NCI-H1048 (cell line): Measurements from ENCODE around the gene ELFN2.

Experiments used
- DNase-seq: peaks from one replicate; lab custom pipeline; 2025; lab: John Stamatoyannopoulos, UW

ELFN2 gene

DNA sequence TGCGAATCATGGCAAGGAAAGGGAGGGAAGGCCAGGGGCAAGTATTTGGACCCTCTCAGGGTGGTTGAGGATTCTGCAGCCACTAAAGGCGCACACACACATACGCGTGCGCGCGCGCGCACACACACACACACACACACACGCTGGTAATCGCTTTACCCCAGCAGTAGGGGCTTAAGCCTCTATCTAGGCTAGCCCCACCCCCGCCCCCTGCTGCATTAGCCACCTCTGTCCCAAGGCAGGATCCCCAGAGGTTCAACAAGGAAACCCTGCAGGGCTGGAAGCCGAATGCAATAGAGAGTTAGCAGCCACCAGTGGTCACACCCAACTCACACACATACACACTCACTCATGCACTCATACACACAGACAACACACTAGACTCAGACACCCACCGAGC is 28.6 kb upstream of the ELFN2 start:
- DNase-seq = no peak

DNA sequence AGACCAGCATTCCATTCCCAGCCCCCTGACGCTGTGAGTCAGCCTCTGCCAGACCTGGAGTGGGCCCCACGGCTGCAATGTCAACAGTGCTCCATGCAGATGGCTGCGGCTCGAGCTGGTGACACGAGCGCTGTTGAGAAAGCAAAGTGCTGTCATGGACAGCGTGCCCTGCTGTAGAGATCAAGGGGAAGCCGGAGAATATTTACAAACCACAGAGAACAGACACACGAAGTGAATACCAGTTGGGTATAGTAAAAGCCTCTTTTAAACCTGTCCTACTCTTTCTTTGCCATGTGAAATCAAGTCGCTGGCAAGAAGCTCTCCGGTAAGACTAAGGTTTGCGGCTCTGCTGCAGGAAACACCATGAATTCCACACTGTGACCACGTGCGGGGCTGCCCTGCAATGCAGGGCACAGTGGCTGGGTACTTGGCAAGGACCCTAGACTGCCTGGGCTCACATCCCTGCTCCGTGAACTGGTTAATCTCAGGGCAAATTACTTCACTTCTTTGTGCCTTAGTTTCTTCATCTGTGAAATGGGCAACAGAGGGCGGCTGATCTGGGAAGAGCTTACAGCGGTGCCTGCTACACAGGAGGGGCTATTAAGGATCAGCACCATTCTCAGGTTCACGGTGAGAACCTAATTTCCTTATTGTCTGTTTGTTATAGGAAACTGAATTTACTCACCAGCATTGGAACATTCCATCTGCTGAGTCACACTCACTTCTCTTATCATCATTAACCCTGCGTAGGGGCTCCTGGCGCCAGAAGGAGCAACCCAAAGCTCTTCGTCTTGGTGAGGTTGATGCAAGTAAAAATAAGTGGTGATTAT is 27.8 kb upstream of the ELFN2 start:
- no peak for DNase-seq

DNA sequence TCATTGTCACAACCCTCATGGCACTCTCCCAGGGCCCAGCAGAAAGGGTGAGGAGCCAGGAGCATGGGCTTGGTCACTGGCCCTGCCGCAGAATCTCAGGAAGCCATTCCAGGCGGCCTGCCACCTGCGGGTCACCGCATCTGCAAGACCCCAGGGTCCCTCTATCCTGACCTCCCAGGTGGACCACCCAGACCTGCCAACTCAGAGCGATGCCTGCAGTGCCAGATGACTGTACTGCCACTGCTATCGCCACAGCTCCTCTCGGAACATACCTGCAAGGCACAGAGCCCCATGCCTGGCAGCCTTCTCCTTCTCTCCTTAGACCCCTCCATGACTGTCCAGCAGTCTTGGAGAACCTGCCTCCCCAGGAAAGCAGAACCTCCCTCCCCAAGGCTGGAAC is 26.4 kb upstream of the ELFN2 start:
- no peak for DNase-seq

DNA sequence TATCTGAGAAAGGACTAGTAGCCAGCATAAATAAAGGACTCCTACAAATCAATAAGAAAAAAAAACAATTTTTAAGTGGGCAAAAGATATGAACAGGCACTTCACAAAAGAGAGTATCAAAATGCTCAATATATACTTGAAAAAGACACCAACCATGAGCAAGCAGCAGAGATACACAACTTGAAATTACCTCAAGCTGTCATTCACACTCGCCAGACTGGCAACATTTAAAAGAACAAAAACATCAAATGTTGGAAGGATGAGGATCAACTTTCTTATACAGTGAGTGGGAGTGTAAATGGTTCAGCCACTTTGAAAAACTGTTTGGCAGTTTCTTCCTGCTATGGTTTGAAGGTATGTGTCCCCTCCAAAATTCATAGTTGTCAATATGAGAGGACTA is 23.9 kb upstream of the ELFN2 start:
- no peak for DNase-seq

DNA sequence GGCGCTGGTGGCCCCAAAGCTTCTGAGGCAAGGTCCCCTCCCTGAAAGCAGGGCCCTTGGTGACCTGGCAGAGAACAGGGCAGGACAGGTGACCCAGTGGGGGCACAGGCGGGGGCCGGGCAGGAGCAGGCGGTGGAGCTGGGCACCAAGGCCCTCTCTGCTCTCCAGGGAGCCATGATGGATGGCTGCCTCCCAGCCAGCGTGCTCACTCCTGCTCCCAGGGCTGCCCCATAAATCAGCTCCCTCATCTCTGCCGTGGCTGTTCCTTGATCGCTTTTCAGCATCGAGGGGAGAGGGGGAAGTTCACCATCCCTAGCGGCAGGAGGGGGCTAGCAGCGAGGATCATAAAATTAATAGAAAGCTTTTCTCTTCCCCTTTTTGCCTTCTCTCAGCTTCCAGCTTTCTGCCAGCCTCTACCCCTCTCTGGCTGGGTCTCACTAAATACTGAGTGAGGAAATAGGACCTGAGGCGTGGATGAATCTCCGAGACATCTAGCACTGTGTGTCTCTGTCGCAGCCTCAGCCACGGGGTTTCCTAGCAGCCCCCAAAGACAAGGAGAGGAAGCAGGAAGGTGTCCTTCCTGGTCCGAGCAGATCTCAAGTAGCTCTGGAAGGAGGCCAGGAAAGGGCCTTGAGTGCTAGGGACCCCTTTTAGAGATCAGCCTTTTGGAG is 22.2 kb upstream of the ELFN2 start:
- no peak for DNase-seq

DNA sequence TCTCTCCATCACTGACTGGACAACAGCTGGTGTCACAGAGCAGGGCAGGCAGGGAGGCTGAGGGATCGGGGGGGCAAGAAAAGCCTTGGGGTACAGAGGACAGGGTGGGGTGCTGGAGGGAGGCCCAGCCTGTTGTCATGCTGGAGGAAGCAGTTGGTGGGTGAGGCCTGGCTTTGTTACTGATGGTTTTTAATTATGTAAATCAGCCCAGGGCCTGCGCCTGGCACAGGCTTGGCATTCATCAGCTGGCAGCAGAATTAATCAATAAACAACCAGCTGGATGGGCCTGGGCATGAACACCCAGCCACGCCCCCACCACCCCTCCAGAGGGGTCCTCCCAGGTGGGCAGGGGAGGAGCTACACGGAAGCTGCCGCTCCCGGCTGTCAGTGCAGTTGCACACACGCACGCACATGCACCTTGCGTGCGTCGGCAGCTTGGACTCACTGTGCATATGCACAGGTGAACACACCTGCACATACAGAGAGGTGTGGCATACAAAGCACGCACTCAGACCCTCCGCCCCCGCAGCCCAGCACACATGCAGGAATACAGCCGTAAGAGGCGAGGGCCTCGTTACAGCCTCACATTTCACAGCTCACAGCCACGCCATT is 21.3 kb upstream of the ELFN2 start:
- no peak for DNase-seq

DNA sequence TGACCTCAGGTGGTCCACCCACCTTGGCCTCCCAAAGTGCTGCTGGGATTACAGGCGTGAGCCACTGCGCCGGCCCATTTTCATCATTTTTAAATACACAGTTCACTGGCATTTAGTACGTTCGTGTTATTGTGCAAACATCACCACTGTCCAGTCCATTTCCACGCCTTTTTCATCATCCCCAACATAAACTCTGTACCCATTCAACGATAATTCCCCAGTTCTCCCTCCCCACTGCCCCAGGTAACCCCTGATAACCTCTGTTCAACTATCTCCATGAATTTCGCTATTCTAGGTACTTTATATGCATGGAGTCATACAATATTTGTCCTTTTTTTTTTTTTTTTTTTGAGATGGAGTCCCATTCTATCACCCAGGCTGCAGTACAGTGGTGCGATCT is 18.2 kb upstream of the ELFN2 start:
- no peak for DNase-seq

DNA sequence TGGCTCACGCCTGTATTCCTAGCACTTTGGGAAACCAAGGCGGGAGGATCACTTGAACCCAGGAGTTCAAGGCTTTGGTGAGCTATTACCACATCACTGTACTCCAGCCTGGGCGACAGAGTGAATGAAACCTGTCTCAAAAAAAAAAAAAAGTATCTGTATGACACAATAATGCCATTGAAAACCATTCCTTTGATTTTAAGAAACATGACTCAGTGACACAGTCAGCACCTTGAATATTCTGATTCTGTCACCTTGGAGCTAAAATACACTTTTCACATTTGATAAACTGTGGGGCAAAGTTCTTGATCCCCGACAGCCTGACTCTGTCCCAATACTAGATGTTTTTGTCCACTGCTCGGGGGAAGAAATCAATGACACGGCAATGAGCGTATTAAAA is 16.7 kb upstream of the ELFN2 start:
- no peak for DNase-seq

DNA sequence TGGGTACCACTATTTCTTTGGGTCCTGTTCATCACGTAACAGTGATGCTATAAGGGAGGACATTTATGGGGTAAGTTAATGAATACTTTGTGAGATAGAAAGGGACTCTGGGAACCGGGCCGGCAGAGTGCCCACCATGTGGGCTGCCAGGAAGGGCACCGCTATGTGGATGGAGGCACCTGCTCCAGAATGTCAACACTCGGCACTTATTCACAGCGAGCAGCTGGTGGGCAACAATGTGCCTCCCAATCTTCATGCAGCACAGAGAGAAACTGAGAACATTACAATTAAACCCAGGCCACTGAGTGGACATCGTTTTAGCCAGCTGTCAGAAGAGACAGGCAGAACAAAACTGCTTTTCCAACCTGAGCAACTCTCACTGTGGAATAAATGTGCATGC is 15.8 kb upstream of the ELFN2 start:
- DNase-seq = no peak

DNA sequence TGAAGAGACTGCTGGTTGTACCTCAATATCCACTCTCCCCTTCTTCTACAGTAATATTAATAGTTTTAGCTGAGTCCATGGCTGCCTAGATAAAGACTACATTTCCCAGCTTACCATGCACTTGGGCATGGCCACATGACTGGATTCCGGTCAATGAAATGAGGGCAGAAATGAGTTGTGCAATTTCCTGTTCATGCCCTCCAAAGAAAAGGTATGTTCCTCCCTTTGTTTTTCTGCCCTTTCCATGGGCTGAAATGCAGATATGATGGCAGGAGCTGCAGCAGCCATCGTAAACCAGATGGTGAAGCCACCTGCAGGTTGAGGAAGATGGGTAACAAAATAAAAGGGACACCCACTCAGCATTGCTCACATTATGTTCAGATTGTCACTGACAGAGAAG is 15.3 kb upstream of the ELFN2 start:
- DNase-seq = no peak

DNA sequence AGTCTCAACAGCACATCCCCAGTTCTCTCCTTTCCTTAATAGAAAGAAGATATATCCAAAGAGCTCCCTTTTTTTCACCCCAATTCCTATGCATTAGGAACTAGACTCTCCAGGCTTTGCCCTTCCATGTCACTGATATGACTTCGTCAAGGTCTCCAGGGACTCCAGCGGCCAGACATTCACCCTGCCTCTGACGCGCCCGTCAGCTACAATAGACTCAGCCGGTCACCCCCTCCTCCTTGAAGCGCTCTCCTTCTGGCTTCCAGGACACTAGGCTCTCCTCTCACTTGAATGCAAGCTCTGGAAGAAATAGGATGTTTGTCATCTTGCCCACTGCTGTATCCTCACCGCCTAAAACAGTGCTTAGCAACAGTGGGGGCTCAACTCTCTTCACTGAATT is 14.9 kb upstream of the ELFN2 start:
- no peak for DNase-seq

DNA sequence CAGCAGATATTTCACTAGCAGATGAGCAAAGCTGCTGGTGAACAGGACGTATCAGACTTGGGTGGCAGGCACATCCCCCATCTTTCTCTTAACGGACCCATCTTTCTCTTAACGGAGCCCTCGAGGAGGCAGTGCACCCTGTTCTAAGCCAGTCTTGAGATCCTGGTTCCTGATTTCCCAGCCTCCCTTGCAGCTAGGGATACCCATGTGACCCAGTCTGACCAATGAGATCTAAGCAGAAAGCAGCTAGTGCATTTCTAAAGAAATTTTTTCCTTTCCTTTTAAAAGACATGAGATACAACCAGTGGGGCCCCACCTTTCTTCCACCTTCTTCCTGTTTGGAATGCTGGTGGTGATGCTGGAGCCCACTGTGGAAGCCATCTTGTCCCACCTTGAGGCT is 13.6 kb upstream of the ELFN2 start:
- DNase-seq = no peak

DNA sequence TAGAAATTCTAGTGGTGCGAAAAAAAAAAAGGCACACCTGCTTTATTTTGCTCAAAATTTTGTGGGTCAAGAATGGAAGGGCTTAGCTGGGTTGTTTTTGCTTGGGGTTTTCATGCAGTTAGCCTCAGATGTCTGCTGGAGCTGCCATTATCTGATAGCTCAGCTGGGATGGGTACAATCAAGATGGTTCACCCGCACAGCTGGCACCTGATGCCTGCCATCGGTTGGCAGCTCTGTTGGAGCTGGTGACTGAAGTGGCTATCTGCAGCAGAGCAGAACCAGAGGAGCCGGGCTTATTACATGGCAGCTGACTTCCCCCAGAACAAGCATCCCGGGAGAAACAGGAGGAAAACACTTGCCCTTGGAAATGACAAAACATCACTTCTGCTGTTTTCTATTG is 12.1 kb upstream of the ELFN2 start:
- no peak for DNase-seq

DNA sequence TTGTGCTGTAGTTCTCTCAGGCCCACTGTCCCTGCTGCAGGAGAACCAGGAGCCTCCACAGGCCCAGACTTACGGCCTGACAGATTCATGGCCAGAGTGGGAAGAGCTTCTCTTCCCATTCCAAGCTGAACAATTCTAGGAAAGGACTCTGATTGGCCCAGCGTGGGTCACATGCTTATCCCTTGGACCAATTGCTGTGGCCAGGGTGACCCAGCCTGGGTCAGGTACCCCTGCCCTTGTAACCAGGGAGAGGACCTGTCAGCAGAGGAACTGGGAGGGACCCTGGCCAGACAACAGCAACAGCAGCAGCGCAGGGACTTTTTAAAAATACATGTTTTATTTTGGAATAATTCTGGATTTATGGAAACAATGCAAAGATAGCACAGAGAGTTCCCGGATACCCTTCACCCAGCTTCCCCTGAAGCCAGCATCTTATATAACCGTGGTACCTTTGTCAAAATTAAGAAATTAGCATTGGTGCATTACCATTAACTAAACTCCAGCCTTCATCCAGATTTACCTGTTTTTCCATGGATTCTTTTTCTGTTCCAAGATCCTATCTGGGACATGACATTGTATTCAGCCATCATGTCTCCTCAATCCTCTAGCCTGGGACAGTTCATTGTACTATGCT is 8.8 kb upstream of the ELFN2 start:
- DNase-seq = no peak

DNA sequence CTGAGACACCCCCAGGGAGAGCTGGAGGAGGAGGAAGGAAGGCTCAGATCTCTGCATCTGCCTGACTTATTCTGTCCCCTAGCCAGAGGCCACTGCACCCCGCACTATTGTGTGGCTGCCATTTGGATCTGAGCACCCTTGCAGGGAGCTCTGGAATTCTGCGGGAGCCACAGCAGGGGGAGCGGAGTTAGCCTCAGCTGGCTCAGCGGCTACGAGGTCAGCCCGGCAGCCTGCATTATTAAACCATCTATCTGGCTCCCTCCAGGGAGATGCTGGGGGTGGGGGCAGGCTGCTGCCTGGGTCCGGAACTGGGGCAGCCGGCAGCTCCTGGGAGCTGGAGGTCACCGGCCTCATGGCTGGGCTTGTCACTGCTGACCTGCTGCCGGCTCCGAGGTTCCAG is 6.5 kb upstream of the ELFN2 start:
- no peak for DNase-seq

DNA sequence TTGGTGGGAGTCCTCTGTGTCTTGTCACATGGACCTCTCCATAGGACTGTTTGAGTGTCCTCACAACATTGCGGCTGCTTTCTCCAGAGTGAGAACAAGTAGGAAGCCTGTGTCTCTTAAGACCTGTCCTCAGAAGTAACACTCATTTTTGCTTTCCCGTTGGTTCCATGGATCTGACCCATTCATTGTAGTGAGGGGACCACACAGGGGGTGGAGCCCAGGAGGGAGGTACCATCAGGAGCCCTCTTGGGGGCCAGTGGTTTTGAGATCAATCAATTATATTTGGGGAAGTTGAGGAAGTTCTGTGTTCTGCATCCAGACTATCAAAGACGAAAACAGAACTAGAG is 5.4 kb upstream of the ELFN2 start:
- no peak for DNase-seq

DNA sequence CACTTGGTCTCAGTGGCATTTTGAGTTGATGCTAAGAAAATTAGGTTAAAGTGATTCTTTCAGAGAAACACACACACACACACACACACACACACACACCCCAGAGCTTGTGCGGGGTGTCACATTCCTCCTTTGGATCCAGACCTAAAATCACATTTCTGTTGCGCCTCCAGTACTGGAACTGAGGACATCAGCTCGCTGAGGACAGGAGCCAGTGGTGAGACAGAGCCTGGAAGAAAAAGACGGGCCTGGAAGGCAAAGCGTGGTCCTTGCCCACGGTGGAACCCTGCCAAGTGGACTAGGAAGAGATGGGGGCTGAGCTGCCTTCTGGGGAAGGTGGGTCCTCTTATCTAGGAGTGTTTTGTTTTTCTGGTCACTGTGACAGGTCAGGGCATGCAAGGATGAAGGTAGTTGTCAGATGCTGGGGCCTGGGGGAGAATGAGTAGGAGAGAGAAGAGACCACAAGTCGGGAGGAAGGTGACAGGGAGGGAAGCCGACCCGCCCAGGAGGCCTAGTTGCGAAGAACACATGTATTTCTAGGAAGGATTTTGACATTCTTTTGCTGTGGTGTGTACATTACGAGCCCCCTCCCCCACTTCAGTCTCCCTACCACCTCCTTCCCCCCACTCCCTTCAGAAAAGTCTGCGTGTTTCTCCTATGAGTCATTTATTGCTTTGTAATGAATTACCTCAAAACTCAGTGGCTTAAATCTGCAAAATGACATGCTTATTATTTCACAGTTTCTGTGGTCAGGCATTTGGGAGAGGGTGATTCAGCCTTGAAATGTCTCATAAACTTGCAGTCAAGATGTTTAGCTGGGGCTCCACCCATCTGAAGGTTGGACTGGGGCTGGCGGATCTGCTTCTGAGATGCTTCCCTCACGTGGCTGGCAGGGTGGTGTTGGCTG is 4.8 kb upstream of the ELFN2 start:
- no peak for DNase-seq

DNA sequence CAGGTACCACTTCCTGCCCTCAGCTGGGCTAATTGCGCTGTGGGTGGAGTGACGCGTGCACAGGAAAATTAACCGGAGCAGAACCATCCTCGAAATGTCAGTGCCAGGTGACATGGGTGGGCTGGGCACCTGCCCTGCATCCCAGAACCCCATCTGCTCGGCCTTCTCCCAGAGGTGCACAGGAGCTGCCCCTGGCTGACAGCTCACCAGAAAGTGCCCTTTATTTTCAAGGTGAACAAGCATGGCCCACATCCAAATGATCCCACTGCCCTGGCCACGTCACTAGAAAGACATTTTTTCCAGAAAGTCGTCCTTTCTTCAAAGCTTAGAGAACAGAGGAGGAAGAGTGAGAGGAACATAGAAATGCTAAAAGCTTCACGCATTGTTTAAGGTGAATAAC is 4.1 kb upstream of the ELFN2 start:
- no peak for DNase-seq

DNA sequence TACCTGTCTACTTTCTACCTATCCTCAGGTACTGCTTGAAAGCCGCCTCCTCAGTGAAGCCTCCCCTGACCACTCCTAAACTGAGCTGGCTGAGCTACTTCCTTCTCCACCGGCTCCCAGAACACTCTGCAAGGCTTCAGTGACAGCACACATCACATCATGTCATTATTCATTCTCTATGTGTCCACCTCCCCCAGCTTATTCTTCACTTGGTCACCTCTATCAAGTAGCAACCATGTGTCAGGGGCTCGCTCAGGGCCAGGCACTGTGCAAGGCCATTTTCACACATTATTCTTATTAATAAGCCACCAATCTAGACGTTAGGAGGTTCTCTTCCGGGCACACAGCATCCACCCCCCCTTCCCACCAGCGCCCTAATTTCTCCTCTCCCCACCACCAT is 3.7 kb upstream of the ELFN2 start:
- no peak for DNase-seq

DNA sequence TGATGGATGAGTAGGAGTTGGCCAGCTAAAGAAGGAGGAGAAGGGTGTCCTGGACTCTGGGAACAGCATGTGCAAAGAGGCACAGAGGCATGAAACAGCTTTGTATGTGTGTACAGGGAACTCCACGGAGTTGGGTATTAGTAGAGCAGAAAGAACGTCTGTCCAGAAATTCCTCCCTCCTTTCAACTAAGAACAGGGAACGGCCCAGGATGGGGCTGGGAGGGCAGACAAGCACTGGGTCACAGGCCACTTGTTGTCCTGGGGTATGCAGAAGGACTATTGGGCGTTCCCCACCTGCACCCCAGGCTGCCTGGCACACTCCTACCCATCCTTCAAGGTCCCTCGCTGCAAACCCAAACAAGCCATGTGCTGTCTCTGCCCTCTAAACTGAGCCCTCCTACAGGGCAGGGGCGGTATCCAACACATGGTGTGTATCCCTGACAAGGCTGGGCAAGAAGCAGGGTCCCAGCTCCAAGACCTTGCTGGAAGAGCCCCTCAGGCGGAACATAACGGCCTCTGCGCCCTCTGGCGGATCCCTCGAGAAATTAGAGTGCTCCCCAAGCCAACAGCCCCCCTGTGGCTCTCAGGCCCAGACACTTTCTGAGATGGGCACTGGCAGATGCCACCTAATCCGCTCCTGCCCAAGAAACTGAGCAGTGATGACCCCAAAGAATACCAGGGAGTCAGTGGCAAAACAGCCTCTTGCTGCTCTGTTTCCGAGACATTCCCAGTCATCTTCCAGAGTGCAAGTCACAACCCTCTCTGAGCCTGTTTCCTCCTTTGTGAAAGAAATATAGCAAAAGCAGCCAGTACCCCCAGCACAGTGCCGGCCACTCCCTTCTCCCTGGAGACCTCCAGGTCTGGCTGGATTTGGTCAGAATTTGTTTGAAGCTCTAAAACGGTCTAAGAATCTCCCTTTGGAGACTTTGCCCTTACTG is 1.6 kb upstream of the ELFN2 start:
- peak; percentile 15 for DNase-seq
